Measurements from ENCODE around the gene SPARC. TPM values are rescaled to one million over a fixed set of nuclear protein-coding genes. Genes with fewer than 3 reads are reported as not detected.

The SPARC gene
- total RNA-seq, 2 experiments from 2014 or later, result 0.78 to 0.80 TPM

DNA sequence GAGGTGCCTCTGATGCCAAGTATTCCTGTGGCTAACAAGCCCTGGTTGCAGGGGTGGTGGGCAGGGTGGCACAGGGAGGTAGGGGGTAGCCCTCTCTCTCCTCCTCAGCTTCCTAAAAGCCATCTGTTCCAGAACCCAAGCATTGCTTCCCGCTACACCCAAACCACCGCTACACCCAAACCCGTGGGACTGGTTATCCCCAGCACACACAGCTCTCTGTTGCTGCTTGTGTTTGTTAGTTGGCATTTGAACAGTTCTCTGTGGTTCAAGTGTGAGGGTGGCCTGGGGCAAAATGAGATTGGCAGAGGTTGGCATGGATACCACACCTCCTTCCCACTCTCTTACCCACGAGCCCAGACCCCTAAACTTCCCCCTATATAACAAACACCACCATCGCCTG lies 40.4 kb downstream of the SPARC start:
- Histone ChIP-seq H3K9me3 (ENCODE audit: control insufficient read depth in 1 of 2, insufficient read depth in 1 of 2, low read length in 2 of 2) (no peaks in the 10 kb centered on the region), H3K36me3 (ENCODE audit: insufficient read depth, low read length) (no peaks in the 10 kb centered on the region), H3K27ac (ENCODE audit: low read depth in 1 of 2, low read length in 2 of 2) (no peak overlapping the region), H3K4me3 (ENCODE audit: low read length) (no peak overlapping the region), H3K27me3 (ENCODE audit: control insufficient read depth in 1 of 2, insufficient read depth in 2 of 2, low read length in 2 of 2) (no peaks in the 10 kb centered on the region), H3K4me1 (ENCODE audit: insufficient read depth, low read length) (no peaks in the 10 kb centered on the region)
- TF ChIP-seq, protein P1, sequence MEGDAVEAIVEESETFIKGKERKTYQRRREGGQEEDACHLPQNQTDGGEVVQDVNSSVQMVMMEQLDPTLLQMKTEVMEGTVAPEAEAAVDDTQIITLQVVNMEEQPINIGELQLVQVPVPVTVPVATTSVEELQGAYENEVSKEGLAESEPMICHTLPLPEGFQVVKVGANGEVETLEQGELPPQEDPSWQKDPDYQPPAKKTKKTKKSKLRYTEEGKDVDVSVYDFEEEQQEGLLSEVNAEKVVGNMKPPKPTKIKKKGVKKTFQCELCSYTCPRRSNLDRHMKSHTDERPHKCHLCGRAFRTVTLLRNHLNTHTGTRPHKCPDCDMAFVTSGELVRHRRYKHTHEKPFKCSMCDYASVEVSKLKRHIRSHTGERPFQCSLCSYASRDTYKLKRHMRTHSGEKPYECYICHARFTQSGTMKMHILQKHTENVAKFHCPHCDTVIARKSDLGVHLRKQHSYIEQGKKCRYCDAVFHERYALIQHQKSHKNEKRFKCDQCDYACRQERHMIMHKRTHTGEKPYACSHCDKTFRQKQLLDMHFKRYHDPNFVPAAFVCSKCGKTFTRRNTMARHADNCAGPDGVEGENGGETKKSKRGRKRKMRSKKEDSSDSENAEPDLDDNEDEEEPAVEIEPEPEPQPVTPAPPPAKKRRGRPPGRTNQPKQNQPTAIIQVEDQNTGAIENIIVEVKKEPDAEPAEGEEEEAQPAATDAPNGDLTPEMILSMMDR (IDR thresholded peaks at IDR 0.05), result no peak
- H3K27ac Mint-ChIP-seq, result no peak overlapping the region
- ATAC-seq (ENCODE audit: poor library complexity), result no peak
- ChIA-PET CTCF (no interaction called here), POLR2A (interaction anchor here (0.9 kb wide), 1 partner anchor 199 kb away, joined by 3 read pairs; the partner anchor contains the start of gene SLC36A1)
- no peaks in the 10 kb centered on the region for H3K36me3 Mint-ChIP-seq (ENCODE audit: low read depth)
- H3K27me3 Mint-ChIP-seq, result peaks cover 7% of the 10 kb centered on the region
- no peak for DNase-seq
- intact Hi-C loops (cut with DNase I, micrococcal nuclease), result no loop called here
- no peaks in the 10 kb centered on the region for H3K4me1 Mint-ChIP-seq (ENCODE audit: low read depth)
- H3K9me3 Mint-ChIP-seq, result no peaks in the 10 kb centered on the region
- no peak overlapping the region for H3K4me3 Mint-ChIP-seq

DNA sequence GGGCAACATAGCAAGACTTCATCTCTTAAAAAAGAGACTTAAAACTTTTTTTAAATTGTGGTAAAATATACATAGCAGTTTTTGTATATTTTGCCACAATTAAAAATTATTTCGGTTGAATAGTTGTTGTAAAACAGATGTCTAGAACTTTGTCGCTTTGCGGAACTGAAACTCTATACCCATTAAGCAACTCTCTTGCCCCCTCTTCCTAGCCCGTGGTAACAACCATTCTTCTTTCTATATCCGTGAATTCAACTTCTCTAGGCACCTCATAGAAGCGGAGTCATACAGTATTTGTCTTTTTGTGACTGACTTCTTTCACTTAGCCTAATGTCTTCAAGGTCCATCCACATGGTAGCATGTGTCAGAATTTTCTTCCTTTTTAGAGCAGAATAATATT lies 43.3 kb downstream of the SPARC start:
- DNase-seq (peak in 1 of 14 experiments; percentile 24), ATAC-seq (ENCODE audit: poor library complexity) (no peak)
- Histone ChIP-seq H3K36me3 (ENCODE audit: insufficient read depth, low read length) (no peaks in the 10 kb centered on the region), H3K27ac (ENCODE audit: low read depth in 1 of 2, low read length in 2 of 2) (no peak overlapping the region), H3K4me3 (ENCODE audit: low read length) (no peak overlapping the region), H3K4me1 (ENCODE audit: insufficient read depth, low read length) (peaks cover 4% of the 10 kb centered on the region), H3K27me3 (ENCODE audit: control insufficient read depth in 1 of 2, insufficient read depth in 2 of 2, low read length in 2 of 2) (no peaks in the 10 kb centered on the region), H3K9me3 (ENCODE audit: control insufficient read depth in 1 of 2, insufficient read depth in 1 of 2, low read length in 2 of 2) (no peaks in the 10 kb centered on the region)
- TF ChIP-seq, protein P1 (IDR thresholded peaks at IDR 0.05), result no peak
- Mint-ChIP-seq H3K4me1 (ENCODE audit: low read depth) (peaks cover 12% of the 10 kb centered on the region), H3K9me3 (no peaks in the 10 kb centered on the region), H3K27me3 (peaks cover 7% of the 10 kb centered on the region), H3K4me3 (no peak overlapping the region), H3K27ac (no peak overlapping the region), H3K36me3 (ENCODE audit: low read depth) (no peaks in the 10 kb centered on the region)
- intact Hi-C loops (cut with DNase I, micrococcal nuclease), result no loop called here
- POLR2A ChIA-PET, result no interaction called here
- CTCF ChIA-PET, result no interaction called here

DNA sequence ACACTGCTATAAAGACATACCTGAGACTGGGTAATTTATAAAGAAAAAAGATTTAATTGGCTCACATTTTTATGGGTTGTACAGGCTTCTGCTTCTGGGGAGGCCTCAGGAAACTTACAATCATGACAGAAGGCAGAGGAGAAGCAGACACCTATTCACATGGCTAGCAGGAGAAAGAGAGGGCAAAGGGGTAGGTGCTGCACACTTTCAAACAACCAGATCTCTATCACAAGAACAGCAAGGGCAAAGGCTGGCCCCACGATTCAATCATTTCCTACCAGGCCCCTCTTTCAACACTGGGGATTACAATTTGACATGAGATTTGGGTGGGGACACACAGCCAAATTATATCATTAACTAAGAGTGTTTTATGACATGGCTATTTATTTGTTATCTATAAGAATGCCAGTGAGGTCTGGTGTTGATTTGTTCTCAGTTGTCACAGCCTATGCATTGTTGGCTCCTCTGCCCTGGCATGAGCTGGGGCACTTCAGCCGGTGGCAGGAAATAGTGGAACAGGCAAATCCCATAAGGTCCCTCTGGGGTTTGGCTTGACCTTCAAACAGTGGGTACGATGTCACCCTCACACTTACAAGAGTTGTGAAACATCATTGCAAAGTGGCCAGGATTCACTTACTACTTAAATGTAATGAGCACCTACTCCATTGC lies 44.1 kb downstream of the SPARC start:
- Mint-ChIP-seq H3K27ac (no peak overlapping the region), H3K27me3 (peaks cover 7% of the 10 kb centered on the region), H3K36me3 (ENCODE audit: low read depth) (no peaks in the 10 kb centered on the region), H3K9me3 (no peaks in the 10 kb centered on the region), H3K4me3 (no peak overlapping the region), H3K4me1 (ENCODE audit: low read depth) (peaks cover 12% of the 10 kb centered on the region)
- Histone ChIP-seq H3K36me3 (ENCODE audit: insufficient read depth, low read length) (no peaks in the 10 kb centered on the region), H3K27me3 (ENCODE audit: control insufficient read depth in 1 of 2, insufficient read depth in 2 of 2, low read length in 2 of 2) (no peaks in the 10 kb centered on the region), H3K4me3 (ENCODE audit: low read length) (no peak overlapping the region), H3K27ac (ENCODE audit: low read depth in 1 of 2, low read length in 2 of 2) (no peak overlapping the region), H3K4me1 (ENCODE audit: insufficient read depth, low read length) (peaks cover 4% of the 10 kb centered on the region), H3K9me3 (ENCODE audit: control insufficient read depth in 1 of 2, insufficient read depth in 1 of 2, low read length in 2 of 2) (no peaks in the 10 kb centered on the region)
- no peak for DNase-seq
- intact Hi-C loops (cut with DNase I, micrococcal nuclease), result no loop called here
- TF ChIP-seq, protein P1 (IDR thresholded peaks at IDR 0.05), result no peak
- no peak for ATAC-seq (ENCODE audit: poor library complexity)
- POLR2A ChIA-PET, result no interaction called here
- CTCF ChIA-PET, result no interaction called here

Data from CD4-positive, alpha-beta T cell (primary cell).